Hepatocyte (in vitro differentiated cells): ENCODE results near the gene ADRA1B.

Source experiments
- EZH2 ChIP-seq: fragments of 200-600 bp; sonication (generic); IDR thresholded peaks from 2 replicates; pipeline ENCODE4 v1.6.1; 2016; ENCODE audit warnings: antibody characterized with exemption, mild to moderate bottlenecking, borderline replicate concordance
- EZH2phosphoT487 ChIP-seq: fragments of 200-600 bp; sonication (generic); IDR thresholded peaks from one replicate; pipeline ENCODE4 v1.6.1; 2018; ENCODE audit warnings: antibody characterized with exemption, mild to moderate bottlenecking, low read depth, moderate library complexity; ENCODE audit not compliant: unreplicated experiment, severe bottlenecking
- TF ChIP-seq, protein P1 (sequence below): fragments of 200-600 bp; sonication (generic); IDR thresholded peaks from 2 replicates; pipeline ENCODE4 v1.5.1; 2016; ENCODE audit warnings: antibody characterized with exemption, mild to moderate bottlenecking; ENCODE audit not compliant: poor library complexity

DNA sequence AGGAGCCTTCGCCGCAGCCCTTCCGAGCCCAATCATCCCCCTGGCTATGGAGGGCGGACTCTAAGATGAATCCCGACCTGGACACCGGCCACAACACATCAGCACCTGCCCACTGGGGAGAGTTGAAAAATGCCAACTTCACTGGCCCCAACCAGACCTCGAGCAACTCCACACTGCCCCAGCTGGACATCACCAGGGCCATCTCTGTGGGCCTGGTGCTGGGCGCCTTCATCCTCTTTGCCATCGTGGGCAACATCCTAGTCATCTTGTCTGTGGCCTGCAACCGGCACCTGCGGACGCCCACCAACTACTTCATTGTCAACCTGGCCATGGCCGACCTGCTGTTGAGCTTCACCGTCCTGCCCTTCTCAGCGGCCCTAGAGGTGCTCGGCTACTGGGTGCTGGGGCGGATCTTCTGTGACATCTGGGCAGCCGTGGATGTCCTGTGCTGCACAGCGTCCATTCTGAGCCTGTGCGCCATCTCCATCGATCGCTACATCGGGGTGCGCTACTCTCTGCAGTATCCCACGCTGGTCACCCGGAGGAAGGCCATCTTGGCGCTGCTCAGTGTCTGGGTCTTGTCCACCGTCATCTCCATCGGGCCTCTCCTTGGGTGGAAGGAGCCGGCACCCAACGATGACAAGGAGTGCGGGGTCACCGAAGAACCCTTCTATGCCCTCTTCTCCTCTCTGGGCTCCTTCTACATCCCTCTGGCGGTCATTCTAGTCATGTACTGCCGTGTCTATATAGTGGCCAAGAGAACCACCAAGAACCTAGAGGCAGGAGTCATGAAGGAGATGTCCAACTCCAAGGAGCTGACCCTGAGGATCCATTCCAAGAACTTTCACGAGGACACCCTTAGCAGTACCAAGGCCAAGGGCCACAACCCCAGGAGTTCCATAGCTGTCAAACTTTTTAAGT is 819 bp downstream of the ADRA1B start:
- TF ChIP-seq, protein P1, sequence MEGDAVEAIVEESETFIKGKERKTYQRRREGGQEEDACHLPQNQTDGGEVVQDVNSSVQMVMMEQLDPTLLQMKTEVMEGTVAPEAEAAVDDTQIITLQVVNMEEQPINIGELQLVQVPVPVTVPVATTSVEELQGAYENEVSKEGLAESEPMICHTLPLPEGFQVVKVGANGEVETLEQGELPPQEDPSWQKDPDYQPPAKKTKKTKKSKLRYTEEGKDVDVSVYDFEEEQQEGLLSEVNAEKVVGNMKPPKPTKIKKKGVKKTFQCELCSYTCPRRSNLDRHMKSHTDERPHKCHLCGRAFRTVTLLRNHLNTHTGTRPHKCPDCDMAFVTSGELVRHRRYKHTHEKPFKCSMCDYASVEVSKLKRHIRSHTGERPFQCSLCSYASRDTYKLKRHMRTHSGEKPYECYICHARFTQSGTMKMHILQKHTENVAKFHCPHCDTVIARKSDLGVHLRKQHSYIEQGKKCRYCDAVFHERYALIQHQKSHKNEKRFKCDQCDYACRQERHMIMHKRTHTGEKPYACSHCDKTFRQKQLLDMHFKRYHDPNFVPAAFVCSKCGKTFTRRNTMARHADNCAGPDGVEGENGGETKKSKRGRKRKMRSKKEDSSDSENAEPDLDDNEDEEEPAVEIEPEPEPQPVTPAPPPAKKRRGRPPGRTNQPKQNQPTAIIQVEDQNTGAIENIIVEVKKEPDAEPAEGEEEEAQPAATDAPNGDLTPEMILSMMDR = no peak
- no peak for TF ChIP-seq EZH2phosphoT487
- no peak for TF ChIP-seq EZH2
